ENCODE data around the gene RAPSN.

GRCh38 chr11:47480762-47481161 is 31.8 kb upstream of the RAPSN start:
- no peak for TF ChIP-seq CTCF (IDR thresholded peaks at IDR 0.05)
- TF ChIP-seq POLR2A (IDR thresholded peaks at IDR 0.05) = no peak
